Measurements from ENCODE around the gene GGTLC2.

DNA sequence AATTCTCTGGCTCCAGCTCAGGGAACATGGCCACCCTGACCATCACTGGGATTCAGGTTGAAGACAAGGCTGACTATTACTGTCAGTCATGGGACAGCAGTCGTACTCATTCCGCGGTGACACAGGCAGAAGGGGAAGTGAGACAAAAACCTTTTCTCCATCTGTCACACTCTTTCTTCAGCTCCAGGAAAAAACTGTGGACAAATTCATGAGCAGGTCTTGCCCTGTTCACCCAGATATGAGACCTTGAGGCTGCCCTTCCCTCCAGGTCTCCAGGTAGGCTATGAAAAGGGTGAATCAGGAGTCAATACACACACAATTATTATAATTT is 39.4 kb upstream of the GGTLC2 start:
- TF ChIP-seq, protein P1, sequence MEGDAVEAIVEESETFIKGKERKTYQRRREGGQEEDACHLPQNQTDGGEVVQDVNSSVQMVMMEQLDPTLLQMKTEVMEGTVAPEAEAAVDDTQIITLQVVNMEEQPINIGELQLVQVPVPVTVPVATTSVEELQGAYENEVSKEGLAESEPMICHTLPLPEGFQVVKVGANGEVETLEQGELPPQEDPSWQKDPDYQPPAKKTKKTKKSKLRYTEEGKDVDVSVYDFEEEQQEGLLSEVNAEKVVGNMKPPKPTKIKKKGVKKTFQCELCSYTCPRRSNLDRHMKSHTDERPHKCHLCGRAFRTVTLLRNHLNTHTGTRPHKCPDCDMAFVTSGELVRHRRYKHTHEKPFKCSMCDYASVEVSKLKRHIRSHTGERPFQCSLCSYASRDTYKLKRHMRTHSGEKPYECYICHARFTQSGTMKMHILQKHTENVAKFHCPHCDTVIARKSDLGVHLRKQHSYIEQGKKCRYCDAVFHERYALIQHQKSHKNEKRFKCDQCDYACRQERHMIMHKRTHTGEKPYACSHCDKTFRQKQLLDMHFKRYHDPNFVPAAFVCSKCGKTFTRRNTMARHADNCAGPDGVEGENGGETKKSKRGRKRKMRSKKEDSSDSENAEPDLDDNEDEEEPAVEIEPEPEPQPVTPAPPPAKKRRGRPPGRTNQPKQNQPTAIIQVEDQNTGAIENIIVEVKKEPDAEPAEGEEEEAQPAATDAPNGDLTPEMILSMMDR (IDR thresholded peaks at IDR 0.05), result no peak
- no peak for TF ChIP-seq POLR2A (IDR thresholded peaks at IDR 0.05)

Measured in lower leg skin (tissue), 3 donors.